Sigmoid colon (tissue), 3 donors: ENCODE measurements around the gene ZAP70.

Source experiments
- CTCF ChIP-seq, 4 experiments: fragments of 450-650 bp in 3 of 4; fragments of 200-600 bp in 1 of 4; IDR thresholded peaks; one replicate each; pipeline ENCODE4 v1.5.1; 2016 to 2019; ENCODE audit warnings: antibody characterized with exemption in 4 of 4, mild to moderate bottlenecking in 3 of 4, moderate library complexity in 2 of 4
- POLR2A ChIP-seq, 2 donors: fragments of 450-650 bp; IDR thresholded peaks; one replicate each; pipeline ENCODE4 v1.6.1; 2016; ENCODE audit warnings: antibody characterized with exemption in 2 of 2, mild to moderate bottlenecking in 2 of 2, moderate library complexity in 2 of 2

- TF ChIP-seq CTCF (IDR thresholded peaks at IDR 0.05) (no peak), POLR2A (IDR thresholded peaks at IDR 0.05) (no peak)
Measured at GRCh38 chr2:97717613-97717995, 4.2 kb downstream of the ZAP70 start.
